ENCODE measurements around the gene APPL1. TPM values are rescaled to one million over a fixed set of nuclear protein-coding genes. Genes with fewer than 3 reads are reported as not detected.
A peak's percentile ranks its signal among the peaks of the same experiment; 100 is the strongest.

Gene APPL1
- 27.0 and 30.9 TPM in 2 replicates for total RNA-seq

DNA sequence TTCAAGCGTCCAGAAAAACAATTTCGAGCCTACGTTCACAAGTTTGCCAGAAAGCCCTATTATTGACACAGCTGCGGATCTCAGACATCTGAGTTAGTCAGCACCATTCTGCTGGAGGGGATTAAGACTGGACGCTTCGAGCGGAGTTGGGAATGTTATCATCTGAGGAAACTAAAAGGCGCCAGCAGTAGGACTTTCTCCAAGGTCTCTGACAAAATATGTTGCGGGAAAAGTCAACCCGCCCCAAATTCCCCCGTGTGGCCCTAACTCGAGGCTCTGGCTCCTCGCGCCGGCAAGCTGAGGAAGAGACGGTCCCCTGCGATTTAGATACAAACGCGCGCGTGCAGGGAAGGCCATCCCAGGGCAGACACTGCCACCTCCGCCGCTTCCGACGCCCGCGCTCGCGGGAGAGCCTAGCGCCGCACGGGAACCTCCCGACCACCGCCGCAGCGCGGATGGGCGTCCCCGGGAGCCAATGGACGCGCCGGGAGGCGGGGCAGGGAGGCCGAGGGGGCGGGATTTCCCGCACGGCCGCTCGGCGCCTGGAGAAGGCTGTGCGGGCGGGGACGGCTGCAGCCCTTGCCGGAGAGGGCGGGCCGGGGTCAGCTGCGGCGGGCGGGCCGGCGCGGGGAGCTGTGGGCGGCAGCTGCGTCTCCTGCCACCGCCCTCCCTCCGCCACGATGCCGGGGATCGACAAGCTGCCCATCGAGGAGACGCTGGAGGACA, at the start of gene APPL1:
TSS of gene APPL1 (plus strand) at position 526 of the 726 bp plus-strand sequence. CDS start at position 681, 155 bp downstream.
- peak within 1 kb of the TSS; percentile 92 for H3K4me3 ChIP-seq (ENCODE audit: low read depth, low read length)
- no peak for TF ChIP-seq CTCF (conservative IDR thresholded peaks at IDR 0.05; ENCODE audit: low read depth, low read length)
- no peak for DNase-seq (ENCODE audit: low read depth)

GRCh38 chr3:57179580-57180410, 47.7 kb upstream of the APPL1 start:
- peak; percentile 68 for TF ChIP-seq CTCF (conservative IDR thresholded peaks at IDR 0.05; ENCODE audit: low read depth, low read length)
- no peak for DNase-seq (ENCODE audit: low read depth)
- H3K4me3 ChIP-seq (ENCODE audit: low read depth, low read length): no peak overlapping the region

DNA sequence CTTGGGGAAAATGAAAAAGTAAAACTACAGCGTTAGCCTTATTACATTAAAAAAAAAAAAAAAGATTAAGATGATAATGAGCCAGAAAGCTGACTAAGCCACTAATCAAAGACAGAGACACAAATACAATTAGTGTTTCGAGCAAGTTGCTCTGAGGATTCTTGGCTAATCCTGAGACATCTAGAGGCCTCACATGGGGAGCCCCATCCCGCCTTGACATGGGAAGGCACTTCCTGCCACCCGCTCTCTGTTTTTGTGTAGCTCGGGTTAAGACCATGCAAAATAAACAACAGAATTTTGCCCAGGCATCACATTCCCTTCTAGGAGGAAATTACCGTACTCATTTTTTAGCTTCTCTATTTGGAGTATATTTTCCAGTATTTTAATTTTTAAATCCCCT, 43.0 kb upstream of the APPL1 start:
- no peak for TF ChIP-seq CTCF (conservative IDR thresholded peaks at IDR 0.05; ENCODE audit: low read depth, low read length)
- no peak for DNase-seq (ENCODE audit: low read depth)
- H3K4me3 ChIP-seq (ENCODE audit: low read depth, low read length): no peak overlapping the region

DNA sequence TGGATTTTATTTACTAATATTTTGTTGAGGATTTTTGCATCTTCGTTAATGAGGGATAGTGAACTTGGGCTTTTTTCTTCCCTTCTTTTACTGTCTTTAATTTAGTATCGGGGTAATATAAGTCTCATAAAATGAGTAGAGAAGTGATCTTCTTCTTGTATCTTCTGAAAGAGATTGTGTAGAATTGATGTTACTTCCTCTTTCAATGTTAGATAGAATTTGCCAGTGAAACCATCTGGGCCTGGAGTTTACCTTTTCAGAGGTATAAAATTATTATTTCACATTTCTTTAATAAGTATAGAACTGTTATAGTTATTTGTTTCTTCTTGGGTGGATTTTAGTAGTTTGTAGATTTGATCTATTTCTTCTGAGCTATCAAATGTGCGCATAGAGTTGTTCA, 35.5 kb upstream of the APPL1 start:
- DNase-seq (ENCODE audit: low read depth): no peak
- TF ChIP-seq CTCF (conservative IDR thresholded peaks at IDR 0.05; ENCODE audit: low read depth, low read length): no peak
- H3K4me3 ChIP-seq (ENCODE audit: low read depth, low read length): no peak overlapping the region

GRCh38 chr3:57194641-57195040, 32.9 kb upstream of the APPL1 start:
- no peak for DNase-seq (ENCODE audit: low read depth)
- no peak overlapping the region for H3K4me3 ChIP-seq (ENCODE audit: low read depth, low read length)
- TF ChIP-seq CTCF (conservative IDR thresholded peaks at IDR 0.05; ENCODE audit: low read depth, low read length): no peak

GRCh38 chr3:57199895-57200297, 27.6 kb upstream of the APPL1 start, which contains the start of gene HESX1:
Gene HESX1, minus strand, starts transcription at chr3:57199978. Its CDS starts 60 bp downstream, at chr3:57199918.
- no peak for TF ChIP-seq CTCF (conservative IDR thresholded peaks at IDR 0.05; ENCODE audit: low read depth, low read length)
- no peak for DNase-seq (ENCODE audit: low read depth)
- H3K4me3 ChIP-seq (ENCODE audit: low read depth, low read length): no peak within 1 kb of the TSS
